Iris pigment epithelial cell (primary cell): ENCODE data around the gene ADAMTS20.

Source experiments
- DNase-seq: peaks from one replicate; pipeline ENCODE4 v3.0.0-alpha.2; 2011; ENCODE audit warnings: low read depth

The ADAMTS20 gene

DNA sequence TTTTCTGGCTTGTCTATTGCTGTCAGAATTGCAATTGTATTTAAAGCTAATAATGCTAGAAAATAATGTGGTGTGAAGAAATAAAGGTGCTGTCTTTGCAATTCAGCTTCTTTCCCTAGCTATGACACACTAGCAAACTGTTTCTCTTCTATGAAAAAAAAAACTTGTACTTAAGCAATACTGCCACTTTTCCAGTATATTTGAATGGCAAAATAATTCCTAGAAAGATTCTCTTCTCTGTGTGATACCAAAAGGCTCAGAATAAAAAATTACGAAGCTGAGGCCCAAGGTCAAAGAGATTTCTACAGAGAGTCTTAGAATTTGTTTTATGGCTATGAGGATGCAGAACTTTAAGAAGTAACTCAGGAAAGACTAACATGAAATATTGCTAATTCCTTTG, 235.5 kb downstream of the ADAMTS20 start:
- peak; percentile 44 for DNase-seq

GRCh38 chr12:43315961-43316360, 236.0 kb downstream of the ADAMTS20 start:
- DNase-seq = no peak

GRCh38 chr12:43312991-43313505, 239.0 kb downstream of the ADAMTS20 start:
- DNase-seq = no peak

- no peak for DNase-seq
These were observed 241.4 kb downstream of the ADAMTS20 start for GRCh38 chr12:43310596-43310995.

- DNase-seq = peak; percentile 99
These were observed 242.0 kb downstream of the ADAMTS20 start for GRCh38 chr12:43309959-43310358.

DNA sequence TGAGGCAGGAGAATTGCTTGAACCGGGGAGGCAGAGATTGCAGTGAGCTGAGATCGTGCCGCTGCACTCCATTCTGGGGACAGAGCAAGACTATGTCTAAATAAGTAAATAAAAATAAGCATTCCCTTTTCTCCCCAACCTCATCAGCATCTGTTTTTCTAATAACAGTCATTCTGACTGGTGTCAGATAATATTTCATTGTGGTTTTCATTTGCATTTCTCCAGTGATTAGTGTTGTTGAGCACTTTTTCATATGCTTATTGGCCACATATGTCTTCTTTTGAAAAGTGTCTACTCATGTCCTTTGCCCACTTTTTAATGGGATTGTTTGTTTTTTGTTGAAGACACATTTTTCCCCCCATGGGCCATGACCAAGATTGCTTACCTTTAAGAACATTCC, 243.2 kb downstream of the ADAMTS20 start:
- DNase-seq = no peak

GRCh38 chr12:43307126-43307525, 244.9 kb downstream of the ADAMTS20 start:
- no peak for DNase-seq

DNA sequence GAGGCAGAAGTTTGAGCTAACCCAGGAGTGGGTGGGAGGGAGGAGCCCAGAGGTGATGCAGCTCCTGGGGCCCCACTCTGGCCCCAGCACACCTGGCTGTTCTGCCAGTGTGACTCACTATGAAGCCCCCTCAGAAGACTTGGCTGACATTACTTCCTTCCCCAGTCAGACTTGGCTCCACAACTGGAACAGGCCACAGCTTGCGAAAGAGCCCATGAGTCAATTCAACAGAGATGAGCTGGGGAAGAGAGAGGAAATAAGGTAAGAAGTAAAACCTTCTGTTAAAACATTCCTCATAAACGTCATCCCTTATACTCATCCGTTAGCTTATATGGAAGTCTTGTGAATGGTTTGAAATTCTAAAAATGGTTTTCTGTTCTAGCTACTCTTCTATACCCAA, 245.9 kb downstream of the ADAMTS20 start:
- DNase-seq = peak; percentile 99

DNA sequence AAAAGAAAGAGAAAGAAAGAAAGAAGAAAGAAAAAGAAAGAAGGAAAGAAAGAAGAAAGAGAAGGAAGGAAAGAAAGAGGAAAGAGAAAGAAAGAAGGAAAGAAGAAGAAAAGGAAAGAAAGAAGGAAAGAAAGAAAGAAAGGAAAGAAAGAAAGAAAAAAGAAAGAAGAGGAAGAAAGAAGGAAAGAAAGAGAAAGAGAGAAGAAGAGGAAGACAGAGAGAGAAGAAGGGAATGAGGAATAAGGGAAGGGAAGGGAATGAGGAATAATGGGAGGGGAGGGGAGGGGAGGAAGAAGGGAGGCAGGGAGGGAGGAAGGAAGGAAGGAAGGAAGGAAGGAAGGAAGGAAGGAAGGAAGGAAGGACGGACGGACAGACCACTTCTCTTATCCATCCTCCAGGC, 246.9 kb downstream of the ADAMTS20 start:
- no peak for DNase-seq
